NB4 (cell line): Measurements from ENCODE around the gene LRIG2.

Source experiments
- MYC ChIP-seq: IDR thresholded peaks from 2 replicates; pipeline ENCODE4 v1.6.1; 2011; ENCODE audit warnings: low read depth, low read length
- POLR2A ChIP-seq: IDR thresholded peaks from 2 replicates; pipeline ENCODE4 v1.6.1; 2011; ENCODE audit warnings: mild to moderate bottlenecking; ENCODE audit not compliant: insufficient read length; ENCODE audit errors: extremely low read depth
- TF ChIP-seq, protein P1 (sequence below): IDR thresholded peaks from one replicate; pipeline ENCODE4 v1.5.1; 2012; ENCODE audit warnings: low read depth, low read length

DNA sequence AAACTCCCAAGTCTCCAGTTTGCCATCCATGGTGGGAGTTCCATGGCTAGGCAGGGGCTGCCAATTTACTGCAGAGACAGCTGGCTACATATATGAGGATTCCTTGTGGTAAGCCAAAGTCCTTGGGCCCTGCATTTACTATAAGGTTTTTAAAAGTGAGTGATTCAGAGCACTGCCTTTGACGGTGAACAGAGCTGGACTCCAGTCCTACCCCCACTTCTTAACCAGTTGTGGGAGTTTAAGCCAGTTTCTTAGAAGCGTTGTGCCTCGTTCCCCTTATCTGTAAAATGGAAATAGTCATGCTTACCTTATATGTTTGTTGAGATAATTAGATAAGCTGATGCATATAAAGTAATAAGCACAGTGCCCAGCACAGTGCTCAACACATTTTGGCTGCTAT is 64.6 kb downstream of the LRIG2 start:
- TF ChIP-seq, protein P1, sequence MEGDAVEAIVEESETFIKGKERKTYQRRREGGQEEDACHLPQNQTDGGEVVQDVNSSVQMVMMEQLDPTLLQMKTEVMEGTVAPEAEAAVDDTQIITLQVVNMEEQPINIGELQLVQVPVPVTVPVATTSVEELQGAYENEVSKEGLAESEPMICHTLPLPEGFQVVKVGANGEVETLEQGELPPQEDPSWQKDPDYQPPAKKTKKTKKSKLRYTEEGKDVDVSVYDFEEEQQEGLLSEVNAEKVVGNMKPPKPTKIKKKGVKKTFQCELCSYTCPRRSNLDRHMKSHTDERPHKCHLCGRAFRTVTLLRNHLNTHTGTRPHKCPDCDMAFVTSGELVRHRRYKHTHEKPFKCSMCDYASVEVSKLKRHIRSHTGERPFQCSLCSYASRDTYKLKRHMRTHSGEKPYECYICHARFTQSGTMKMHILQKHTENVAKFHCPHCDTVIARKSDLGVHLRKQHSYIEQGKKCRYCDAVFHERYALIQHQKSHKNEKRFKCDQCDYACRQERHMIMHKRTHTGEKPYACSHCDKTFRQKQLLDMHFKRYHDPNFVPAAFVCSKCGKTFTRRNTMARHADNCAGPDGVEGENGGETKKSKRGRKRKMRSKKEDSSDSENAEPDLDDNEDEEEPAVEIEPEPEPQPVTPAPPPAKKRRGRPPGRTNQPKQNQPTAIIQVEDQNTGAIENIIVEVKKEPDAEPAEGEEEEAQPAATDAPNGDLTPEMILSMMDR: no peak
- TF ChIP-seq MYC (no peak), POLR2A (no peak)
